ENCODE results near the gene C1orf53. TPM values are rescaled to one million over a fixed set of nuclear protein-coding genes. Genes with fewer than 3 reads are reported as not detected.
A peak's percentile ranks its signal among the peaks of the same experiment; 100 is the strongest.
"Not testable (repeated sequence)": the region's sequence is repeated elsewhere in the genome, so short reads cannot be mapped to it uniquely, and the experiment has no call there.

Gene C1orf53
- total RNA-seq, 1 experiment from 2014 or later: 6.0 TPM

GRCh38 chr1:197951089-197951488, 48.7 kb downstream of the C1orf53 start:
- no peak overlapping the region for H3K27ac ChIP-seq
- no peaks in the 10 kb centered on the region for H4K20me1 ChIP-seq (ENCODE audit: insufficient read depth)
- H3K36me3 ChIP-seq (ENCODE audit: low read depth): no peaks in the 10 kb centered on the region
- H3K9me2 ChIP-seq (ENCODE audit: insufficient read depth): no peaks in the 10 kb centered on the region; the same call in 1 of the 2 replicates
- H2AFZ ChIP-seq: 0 out of 2 replicates have a peak overlapping the region, but pooled peaks have one; percentile 28
- no peaks in the 10 kb centered on the region for H3K9me3 ChIP-seq (ENCODE audit: insufficient read depth, low read depth)
- no peaks in the 10 kb centered on the region for H3F3A ChIP-seq (ENCODE audit: insufficient read depth, low read depth)
- no peak overlapping the region for H3K4me2 ChIP-seq
- intact Hi-C loops (cut with micrococcal nuclease; ENCODE audit: unreplicated experiment): no loop called here
- TF ChIP-seq EZH2 (IDR thresholded peaks at IDR 0.05; ENCODE audit: low read depth): no peak
- ChIA-PET CTCF (no interaction called here), POLR2A (ENCODE audit: unreplicated experiment) (interaction anchor here (0.7 kb wide), 1 partner anchor 384 kb away, joined by 3 read pairs; no protein-coding TSS in a partner anchor)
- BruUV-seq (replicated peaks): no TSS peak
- no peaks in the 10 kb centered on the region for H3K79me2 ChIP-seq (ENCODE audit: low read depth)
- H3K4me3 ChIP-seq: no peak overlapping the region
- H3K4me1 ChIP-seq (replicated peaks; ENCODE audit: insufficient read depth): no peaks in the 10 kb centered on the region
- DNase-seq: no peak
- H3K27me3 ChIP-seq (ENCODE audit: insufficient read depth, low read depth): no peaks in the 10 kb centered on the region

- 0 out of 2 replicates have a peak overlapping the region, but pooled peaks have one; percentile 28 for H2AFZ ChIP-seq
- H3K36me3 ChIP-seq (ENCODE audit: low read depth): no peaks in the 10 kb centered on the region
- no TSS peak for BruUV-seq (replicated peaks)
- no peaks in the 10 kb centered on the region for H3K79me2 ChIP-seq (ENCODE audit: low read depth)
- CTCF ChIA-PET: no interaction called here
- H4K20me1 ChIP-seq (ENCODE audit: insufficient read depth): no peaks in the 10 kb centered on the region
- TF ChIP-seq CTCF (conservative IDR thresholded peaks at IDR 0.05): no peak
- TF ChIP-seq EZH2 (IDR thresholded peaks at IDR 0.05; ENCODE audit: low read depth): no peak
- no peak overlapping the region for H3K4me3 ChIP-seq
- POLR2A ChIA-PET (ENCODE audit: unreplicated experiment): interaction anchor here (0.7 kb wide), 1 partner anchor 385 kb away, joined by 3 read pairs; no protein-coding TSS in a partner anchor
- H3K9me3 ChIP-seq (ENCODE audit: insufficient read depth, low read depth): no peaks in the 10 kb centered on the region
- no peaks in the 10 kb centered on the region for H3K27me3 ChIP-seq (ENCODE audit: insufficient read depth, low read depth)
- intact Hi-C loops (cut with micrococcal nuclease; ENCODE audit: unreplicated experiment): no loop called here
- H3K4me2 ChIP-seq: no peak overlapping the region
- H3K27ac ChIP-seq: no peak overlapping the region
- no peaks in the 10 kb centered on the region for H3K4me1 ChIP-seq (replicated peaks; ENCODE audit: insufficient read depth)
- no peaks in the 10 kb centered on the region for H3F3A ChIP-seq (ENCODE audit: insufficient read depth, low read depth)
- no peaks in the 10 kb centered on the region; the same call in 1 of the 2 replicates for H3K9me2 ChIP-seq (ENCODE audit: insufficient read depth)
- DNase-seq: no peak
Observed at GRCh38 chr1:197951617-197952175, 49.3 kb downstream of the C1orf53 start.

GRCh38 chr1:197953472-197953871, 51.0 kb downstream of the C1orf53 start:
- POLR2A ChIA-PET (ENCODE audit: unreplicated experiment); BruUV-seq (replicated peaks); H3K36me3 ChIP-seq (ENCODE audit: low read depth); DNase-seq; H3F3A ChIP-seq (ENCODE audit: insufficient read depth, low read depth); H3K9me3 ChIP-seq (ENCODE audit: insufficient read depth, low read depth); H3K27ac ChIP-seq; H3K4me1 ChIP-seq (replicated peaks; ENCODE audit: insufficient read depth); H3K79me2 ChIP-seq (ENCODE audit: low read depth); CTCF ChIA-PET; H3K9me2 ChIP-seq (ENCODE audit: insufficient read depth); H3K27me3 ChIP-seq (ENCODE audit: insufficient read depth, low read depth); H4K20me1 ChIP-seq (ENCODE audit: insufficient read depth); H3K4me2 ChIP-seq; intact Hi-C loops (cut with micrococcal nuclease; ENCODE audit: unreplicated experiment); H2AFZ ChIP-seq; H3K4me3 ChIP-seq: not testable (repeated sequence)

- Histone ChIP-seq H3K4me2 (no peak overlapping the region), H3K9me3 (ENCODE audit: insufficient read depth, low read depth) (no peaks in the 10 kb centered on the region), H3K9me2 (ENCODE audit: insufficient read depth) (no peaks in the 10 kb centered on the region; the same call in 1 of the 2 replicates), H3K27me3 (ENCODE audit: insufficient read depth, low read depth) (no peaks in the 10 kb centered on the region), H3K36me3 (ENCODE audit: low read depth) (no peaks in the 10 kb centered on the region), H3K4me3 (no peak overlapping the region), H2AFZ (no peak overlapping the region), H3K79me2 (ENCODE audit: low read depth) (no peaks in the 10 kb centered on the region), H3K4me1 (replicated peaks; ENCODE audit: insufficient read depth) (no peaks in the 10 kb centered on the region), H3K27ac (no peak overlapping the region), H4K20me1 (ENCODE audit: insufficient read depth) (no peaks in the 10 kb centered on the region), H3F3A (ENCODE audit: insufficient read depth, low read depth) (no peaks in the 10 kb centered on the region)
- ChIA-PET POLR2A (ENCODE audit: unreplicated experiment) (no interaction called here), CTCF (no interaction called here)
- no peak for DNase-seq
- intact Hi-C loops (cut with micrococcal nuclease; ENCODE audit: unreplicated experiment): no loop called here
- no TSS peak for BruUV-seq (replicated peaks)
- no peak for TF ChIP-seq CTCF (conservative IDR thresholded peaks at IDR 0.05)
- no peak for TF ChIP-seq EZH2 (IDR thresholded peaks at IDR 0.05; ENCODE audit: low read depth)
Observed at GRCh38 chr1:197954718-197955418, 52.4 kb downstream of the C1orf53 start.
